Measurements from ENCODE around the gene CSTF2T. TPM values are rescaled to one million over a fixed set of nuclear protein-coding genes. Genes with fewer than 3 reads are reported as not detected.
A peak's percentile ranks its signal among the peaks of the same experiment; 100 is the strongest.

CSTF2T gene
- total RNA-seq, 1 donor from 2014 or later: 36.3 TPM

- Mint-ChIP-seq H3K27ac (ENCODE audit: unreplicated experiment) (peak overlapping the region; percentile 100), H3K4me1 (ENCODE audit: unreplicated experiment) (peaks cover 35% of the 10 kb centered on the region), H3K36me3 (ENCODE audit: low read depth, unreplicated experiment) (peaks cover 12% of the 10 kb centered on the region), H3K9me3 (ENCODE audit: unreplicated experiment) (no peaks in the 10 kb centered on the region), H3K27me3 (ENCODE audit: unreplicated experiment) (peaks cover 2% of the 10 kb centered on the region), H3K4me3 (ENCODE audit: unreplicated experiment) (peak overlapping the region; percentile 100)
- TF ChIP-seq, protein P1, sequence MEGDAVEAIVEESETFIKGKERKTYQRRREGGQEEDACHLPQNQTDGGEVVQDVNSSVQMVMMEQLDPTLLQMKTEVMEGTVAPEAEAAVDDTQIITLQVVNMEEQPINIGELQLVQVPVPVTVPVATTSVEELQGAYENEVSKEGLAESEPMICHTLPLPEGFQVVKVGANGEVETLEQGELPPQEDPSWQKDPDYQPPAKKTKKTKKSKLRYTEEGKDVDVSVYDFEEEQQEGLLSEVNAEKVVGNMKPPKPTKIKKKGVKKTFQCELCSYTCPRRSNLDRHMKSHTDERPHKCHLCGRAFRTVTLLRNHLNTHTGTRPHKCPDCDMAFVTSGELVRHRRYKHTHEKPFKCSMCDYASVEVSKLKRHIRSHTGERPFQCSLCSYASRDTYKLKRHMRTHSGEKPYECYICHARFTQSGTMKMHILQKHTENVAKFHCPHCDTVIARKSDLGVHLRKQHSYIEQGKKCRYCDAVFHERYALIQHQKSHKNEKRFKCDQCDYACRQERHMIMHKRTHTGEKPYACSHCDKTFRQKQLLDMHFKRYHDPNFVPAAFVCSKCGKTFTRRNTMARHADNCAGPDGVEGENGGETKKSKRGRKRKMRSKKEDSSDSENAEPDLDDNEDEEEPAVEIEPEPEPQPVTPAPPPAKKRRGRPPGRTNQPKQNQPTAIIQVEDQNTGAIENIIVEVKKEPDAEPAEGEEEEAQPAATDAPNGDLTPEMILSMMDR (IDR thresholded peaks at IDR 0.05; ENCODE audit: unreplicated experiment): no peak
- no peak for DNase-seq (ENCODE audit: low spot score)
Observed at GRCh38 chr10:51699145-51699474, 285 bp downstream of the CSTF2T start.

- DNase-seq (ENCODE audit: low spot score): no peak
- Mint-ChIP-seq H3K4me1 (ENCODE audit: unreplicated experiment) (peaks cover 35% of the 10 kb centered on the region), H3K27me3 (ENCODE audit: unreplicated experiment) (peaks cover 2% of the 10 kb centered on the region), H3K36me3 (ENCODE audit: low read depth, unreplicated experiment) (peaks cover 12% of the 10 kb centered on the region), H3K4me3 (ENCODE audit: unreplicated experiment) (peak overlapping the region; percentile 100), H3K9me3 (ENCODE audit: unreplicated experiment) (no peaks in the 10 kb centered on the region), H3K27ac (ENCODE audit: unreplicated experiment) (peak overlapping the region; percentile 100)
- TF ChIP-seq, protein P1 (IDR thresholded peaks at IDR 0.05; ENCODE audit: unreplicated experiment): no peak
Observed at GRCh38 chr10:51698473-51699063, 827 bp downstream of the CSTF2T start.

DNA sequence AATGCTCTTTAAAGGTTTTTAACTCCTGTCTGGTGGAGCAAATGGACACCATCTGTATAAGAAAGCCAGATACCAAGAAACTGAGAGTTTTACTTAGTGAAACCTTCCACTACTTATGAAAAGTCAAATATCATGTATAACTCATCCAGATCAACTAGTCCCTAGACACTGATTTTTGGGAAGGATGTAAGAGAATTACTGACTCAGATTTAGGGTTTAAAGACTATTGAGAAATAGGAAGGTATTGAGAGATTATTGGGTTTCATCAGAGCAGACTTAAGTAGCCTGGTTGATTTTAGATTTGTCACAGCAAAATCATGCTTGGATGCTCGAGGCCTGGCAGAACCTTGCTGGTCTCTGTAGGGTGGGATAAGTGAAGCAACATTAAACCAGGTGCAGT, 3.1 kb downstream of the CSTF2T start:
- peaks cover 35% of the 10 kb centered on the region for H3K4me1 Mint-ChIP-seq (ENCODE audit: unreplicated experiment)
- peak overlapping the region; percentile 37 for H3K4me3 Mint-ChIP-seq (ENCODE audit: unreplicated experiment)
- TF ChIP-seq, protein P1 (IDR thresholded peaks at IDR 0.05; ENCODE audit: unreplicated experiment): no peak
- no peak overlapping the region for H3K27ac Mint-ChIP-seq (ENCODE audit: unreplicated experiment)
- no peak for DNase-seq (ENCODE audit: low spot score)
- no peaks in the 10 kb centered on the region for H3K9me3 Mint-ChIP-seq (ENCODE audit: unreplicated experiment)
- peaks cover 2% of the 10 kb centered on the region for H3K27me3 Mint-ChIP-seq (ENCODE audit: unreplicated experiment)
- H3K36me3 Mint-ChIP-seq (ENCODE audit: low read depth, unreplicated experiment): peaks cover 12% of the 10 kb centered on the region

DNA sequence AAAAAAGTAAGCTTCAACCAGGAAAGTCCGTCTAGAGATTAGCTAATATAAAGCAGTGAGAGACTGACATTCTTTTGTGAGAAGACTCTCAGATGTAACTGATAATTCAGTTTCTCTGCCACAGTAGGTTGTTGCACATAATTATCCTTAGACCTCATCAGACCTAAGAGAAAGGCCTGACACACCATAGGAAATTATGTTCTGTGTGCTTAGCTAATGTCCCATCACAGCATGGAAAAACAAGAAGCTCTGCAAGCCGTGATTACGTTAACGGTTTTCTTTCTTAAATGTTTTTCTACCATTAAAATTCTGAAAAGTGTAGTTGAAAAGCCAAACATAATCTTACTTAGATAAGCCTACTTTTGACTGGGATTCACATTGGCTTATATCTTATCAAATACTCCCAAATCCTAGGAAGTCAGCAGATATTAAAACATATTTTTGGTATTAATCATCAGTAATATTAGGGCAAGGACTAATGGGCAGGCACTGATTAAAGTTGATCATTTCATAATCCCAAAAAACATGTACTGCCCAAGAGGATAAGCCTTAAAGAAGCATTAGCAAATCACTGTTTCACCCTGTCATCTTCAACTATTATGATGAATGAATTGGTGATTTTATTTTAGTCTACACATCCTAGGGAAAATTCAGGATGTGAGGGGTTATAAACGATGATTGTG, 5.2 kb downstream of the CSTF2T start:
- H3K27me3 Mint-ChIP-seq (ENCODE audit: unreplicated experiment): peaks cover 2% of the 10 kb centered on the region
- peaks cover 10% of the 10 kb centered on the region for H3K36me3 Mint-ChIP-seq (ENCODE audit: low read depth, unreplicated experiment)
- no peaks in the 10 kb centered on the region for H3K9me3 Mint-ChIP-seq (ENCODE audit: unreplicated experiment)
- no peak overlapping the region for H3K4me3 Mint-ChIP-seq (ENCODE audit: unreplicated experiment)
- no peak overlapping the region for H3K27ac Mint-ChIP-seq (ENCODE audit: unreplicated experiment)
- no peak for DNase-seq (ENCODE audit: low spot score)
- TF ChIP-seq, protein P1 (IDR thresholded peaks at IDR 0.05; ENCODE audit: unreplicated experiment): no peak
- peaks cover 28% of the 10 kb centered on the region for H3K4me1 Mint-ChIP-seq (ENCODE audit: unreplicated experiment)

GRCh38 chr10:51691135-51691534, 8.3 kb downstream of the CSTF2T start:
- no peak for DNase-seq (ENCODE audit: low spot score)
- Mint-ChIP-seq H3K36me3 (ENCODE audit: low read depth, unreplicated experiment) (no peaks in the 10 kb centered on the region), H3K27ac (ENCODE audit: unreplicated experiment) (no peak overlapping the region), H3K27me3 (ENCODE audit: unreplicated experiment) (peaks cover 3% of the 10 kb centered on the region), H3K4me3 (ENCODE audit: unreplicated experiment) (no peak overlapping the region), H3K9me3 (ENCODE audit: unreplicated experiment) (no peaks in the 10 kb centered on the region), H3K4me1 (ENCODE audit: unreplicated experiment) (peaks cover 2% of the 10 kb centered on the region)
- TF ChIP-seq, protein P1 (IDR thresholded peaks at IDR 0.05; ENCODE audit: unreplicated experiment): no peak
